ENCODE data around the gene ZFYVE9. TPM values are rescaled to one million over a fixed set of nuclear protein-coding genes. Genes with fewer than 3 reads are reported as not detected.

ZFYVE9 gene
- total and polyA plus RNA-seq, 2 experiments from 2014 or later: 5.4 to 27.3 TPM

- TF ChIP-seq ETS1 (IDR thresholded peaks at IDR 0.05) (no peak), CREB1 (CRISPR knock-in tag; IDR thresholded peaks at IDR 0.05; ENCODE audit: low read depth) (no peak)
These were observed 52.1 kb downstream of the ZFYVE9 start (continued) for GRCh38 chr1:52193985-52194384.

- H3K27me3 ChIP-seq (ENCODE audit: insufficient read depth): no peaks in the 10 kb centered on the region
- no peak overlapping the region for H3K27ac ChIP-seq (ENCODE audit: low read depth)
- H3K36me3 ChIP-seq (ENCODE audit: insufficient read depth): 0 out of 2 replicates have a peak, but pooled peaks cover under 1% of the 10 kb centered on the region
- DNase-seq (ENCODE audit: low spot score): no peak
- H3K4me1 Mint-ChIP-seq: no peaks in the 10 kb centered on the region
- H4K20me1 ChIP-seq (replicated peaks; ENCODE audit: insufficient read depth): peaks cover 12% of the 10 kb centered on the region; the same call in 1 of the 2 replicates
- peaks cover 11% of the 10 kb centered on the region for H3K79me2 ChIP-seq (replicated peaks; ENCODE audit: insufficient read depth)
- H3K27ac Mint-ChIP-seq: no peak overlapping the region
- H3K9me3 Mint-ChIP-seq: peaks cover 13% of the 10 kb centered on the region; the same call in 2 of the 3 replicates
- H3K4me1 ChIP-seq (ENCODE audit: insufficient read depth): no peaks in the 10 kb centered on the region
- H3K4me2 ChIP-seq: no peak overlapping the region
- peaks cover 11% of the 10 kb centered on the region; the same call in 2 of the 3 replicates for H3K36me3 Mint-ChIP-seq (ENCODE audit: low read depth)
- H3F3A ChIP-seq (replicated peaks; ENCODE audit: low read depth): no peaks in the 10 kb centered on the region
- no peak overlapping the region for H3K4me3 Mint-ChIP-seq
- H2AFZ ChIP-seq: no peak overlapping the region
- no peaks in the 10 kb centered on the region for H3K9me2 ChIP-seq (ENCODE audit: insufficient read depth)
- H3K27me3 Mint-ChIP-seq (ENCODE audit: insufficient read depth, low read depth, poor library complexity): no peaks in the 10 kb centered on the region
- H3K4me3 ChIP-seq: no peak overlapping the region
- ATAC-seq: no peak
- TF ChIP-seq ZNF462 (CRISPR knock-in tag; IDR thresholded peaks at IDR 0.05) (no peak), STAT1 (IDR thresholded peaks at IDR 0.05; ENCODE audit: unreplicated experiment) (no peak), EZH2 (IDR thresholded peaks at IDR 0.05; ENCODE audit: low read depth, unreplicated experiment) (no peak), ETS1 (IDR thresholded peaks at IDR 0.05) (no peak), POLR2AphosphoS5 (IDR thresholded peaks at IDR 0.05; ENCODE audit: low read depth) (no peak), CREB1 (CRISPR knock-in tag; IDR thresholded peaks at IDR 0.05; ENCODE audit: low read depth) (no peak), ZNF114 (CRISPR knock-in tag; IDR thresholded peaks at IDR 0.05) (no peak), EZH2phosphoT487 (IDR thresholded peaks at IDR 0.05; ENCODE audit: unreplicated experiment) (no peak), JUNB (IDR thresholded peaks at IDR 0.05; ENCODE audit: unreplicated experiment) (no peak), REST (IDR thresholded peaks at IDR 0.05; ENCODE audit: unreplicated experiment) (no peak), ZNF331 (CRISPR knock-in tag; IDR thresholded peaks at IDR 0.05; ENCODE audit: low read depth) (no peak), NANOG (IDR thresholded peaks at IDR 0.05; ENCODE audit: borderline replicate concordance) (no peak)
These were observed 53.3 kb downstream of the ZFYVE9 start for GRCh38 chr1:52195161-52195560.

All from GM23338 (cell line).